K562 (cell line): ENCODE measurements around the gene LGALS7. TPM values are rescaled to one million over a fixed set of nuclear protein-coding genes. Genes with fewer than 3 reads are reported as not detected.

Experiments used
- ATAC-seq: fragments of 200-7000 bp; cut with Tn5 transposase; 3 replicates; pipeline ENCODE4 v1.9.1; 2020; ENCODE audit warnings: moderate library complexity
- BruUV-seq: library from RNA; stranded (reverse); fragments of 400-500 nt; replicated peaks from 2 replicates; lab custom pipeline; 2021; lab: Mats Ljungman, UMichigan
- CTCF ChIA-PET: fragments of 300-600 bp; formaldehyde crosslinking; extraction: SDS; loops from one replicate; lab custom pipeline; 2021; ENCODE audit warnings: low intra/inter-chr PET ratio; lab: Yijun Ruan, JAX
- POLR2A ChIA-PET: fragments of 300-600, 350-650 bp; sonication (Branson Sonifier 250); formaldehyde crosslinking; extraction: SDS; loops from one replicate; lab custom pipeline; 2021; ENCODE audit warnings: antibody characterized with exemption, inconsistent platforms; lab: Yijun Ruan, JAX
- DNase-seq, 4 experiments: peaks; one replicate each; pipeline versions ENCODE4 v3.0.0 to v3.0.0-alpha.2; 2011 to 2018; ENCODE audit warnings: low spot score in 3 of 4, mixed read lengths in 3 of 4; ENCODE audit errors: extremely low read depth in 1 of 4
- FAIRE-seq: peaks from 2 replicates; lab custom pipeline; 2011; peaks lifted over from hg19 to GRCh38; lab: Jason Lieb, UNC
- H2AFZ ChIP-seq: 2 replicates; pipeline ENCODE4 v1.6.0; 2011; ENCODE audit warnings: low read depth, low read length, control low read depth, inconsistent platforms
- H3K27ac ChIP-seq: fragments of 200-600 bp; 3 replicates; pipeline ENCODE4 v1.8.0; 2011; ENCODE audit warnings: low read depth, mild to moderate bottlenecking, control low read depth, inconsistent platforms, low read length, moderate library complexity, mixed read lengths; ENCODE audit errors: extremely low read depth
- H3K27me3 ChIP-seq, 2 experiments: fragments of 300-600 bp in 1 of 2; 2 replicates in 1 of 2; 3 replicates in 1 of 2; pipeline versions ENCODE4 v1.6.0 to v1.8.0; 2011; ENCODE audit warnings: inconsistent platforms in 2 of 2, low read length in 2 of 2, mild to moderate bottlenecking in 1 of 2, mixed read lengths in 1 of 2, moderate library complexity in 1 of 2; ENCODE audit not compliant: control insufficient read depth in 2 of 2, insufficient read depth in 2 of 2
- H3K36me3 ChIP-seq: fragments of 300-600 bp; 3 replicates; pipeline ENCODE4 v1.8.0; 2011; ENCODE audit warnings: mild to moderate bottlenecking, low read length, inconsistent platforms; ENCODE audit not compliant: control insufficient read depth, insufficient read depth
- H3K4me1 ChIP-seq, 2 experiments: fragments of 200-600 bp in 1 of 2; replicated peaks in 1 of 2; 2 replicates in 1 of 2; 3 replicates in 1 of 2; pipeline versions ENCODE4 v1.5.1 to v1.8.0; 2011; ENCODE audit warnings: inconsistent platforms in 2 of 2, low read length in 2 of 2, mild to moderate bottlenecking in 1 of 2, mixed read lengths in 1 of 2, moderate library complexity in 1 of 2; ENCODE audit not compliant: control insufficient read depth in 2 of 2, insufficient read depth in 2 of 2
- H3K4me2 ChIP-seq: 2 replicates; pipeline ENCODE4 v1.6.1; 2011; ENCODE audit warnings: low read length, control low read depth, inconsistent platforms, mixed read lengths; ENCODE audit not compliant: insufficient read depth
- H3K4me3 ChIP-seq: fragments of 200-600 bp; sonication (generic), shearing (Covaris generic); 2 replicates; pipeline ENCODE4 v1.5.1; 2016; ENCODE audit warnings: control low read depth, inconsistent platforms
- H3K79me2 ChIP-seq: fragments of 200-600 bp; 3 replicates; pipeline ENCODE4 v1.8.0; 2011; ENCODE audit warnings: low read length, inconsistent platforms; ENCODE audit not compliant: control insufficient read depth, insufficient read depth
- H3K9ac ChIP-seq, 2 experiments: 2 replicates each; pipeline versions ENCODE4 v1.6.0 to v1.6.1; 2011; ENCODE audit warnings: low read depth in 2 of 2, low read length in 2 of 2, control low read depth in 1 of 2, inconsistent platforms in 1 of 2, mild to moderate bottlenecking in 1 of 2, mixed read lengths in 1 of 2; ENCODE audit not compliant: insufficient read depth in 1 of 2
- H3K9me1 ChIP-seq: one replicate; pipeline ENCODE4 v1.6.0; 2011; ENCODE audit warnings: inconsistent platforms, mild to moderate bottlenecking, low read length, moderate library complexity; ENCODE audit not compliant: control insufficient read depth, insufficient read depth
- H3K9me3 ChIP-seq: replicated peaks from 2 replicates; pipeline ENCODE4 v1.5.1; 2011; ENCODE audit warnings: low read depth, low read length, inconsistent platforms; ENCODE audit not compliant: control insufficient read depth, insufficient read depth
- H4K20me1 ChIP-seq: replicated peaks from 2 replicates; pipeline ENCODE4 v1.6.1; 2011; ENCODE audit warnings: low read length, inconsistent platforms, mixed read lengths; ENCODE audit not compliant: control insufficient read depth, insufficient read depth
- CCNT2 ChIP-seq: IDR thresholded peaks from 2 replicates; pipeline ENCODE4 v1.6.1; 2011; ENCODE audit warnings: borderline replicate concordance, low read depth, mild to moderate bottlenecking, moderate library complexity, mixed read lengths, low read length; ENCODE audit not compliant: insufficient read length; ENCODE audit errors: extremely low read depth
- DDX20 ChIP-seq: fragments of 450-650 bp; IDR thresholded peaks from 2 replicates; pipeline ENCODE4 v1.6.1; 2016; ENCODE audit warnings: missing genetic modification characterization, low read depth, mild to moderate bottlenecking, missing compliant biosample characterization, moderate library complexity
- DMBX1 ChIP-seq: fragments of 250-450 bp; sonication (Bioruptor Pico); IDR thresholded peaks from 2 replicates; pipeline ENCODE4 v1.8.0; 2022; ENCODE audit warnings: inconsistent platforms, mild to moderate bottlenecking, moderate library complexity, borderline replicate concordance
- ERF ChIP-seq: fragments of 450-650 bp; formaldehyde crosslinking; IDR thresholded peaks from 2 replicates; pipeline ENCODE4 v1.4.0; 2020; ENCODE audit warnings: mild to moderate bottlenecking, mixed read lengths
- FOXA3 ChIP-seq, 2 experiments: fragments of 450-650 bp in 1 of 2; sonication (generic) in 1 of 2; formaldehyde crosslinking; IDR thresholded peaks in 1 of 2; conservative IDR thresholded peaks in 1 of 2; 2 replicates each; pipeline versions ENCODE4 v1.4.0 to v1.8.0; 2020 to 2022; ENCODE audit warnings: mild to moderate bottlenecking in 2 of 2, missing genetic modification reagents in 1 of 2
- MED1 ChIP-seq: sonication (generic); formaldehyde crosslinking; IDR thresholded peaks from 2 replicates; pipeline ENCODE4 v1.8.1; 2023; ENCODE audit warnings: missing genetic modification reagents, borderline replicate concordance
- NELFE ChIP-seq: IDR thresholded peaks from 2 replicates; pipeline ENCODE4 v1.6.1; 2011; ENCODE audit warnings: mild to moderate bottlenecking; ENCODE audit not compliant: insufficient read depth, insufficient read length
- NFYB ChIP-seq: IDR thresholded peaks from 2 replicates; pipeline ENCODE4 v1.6.1; 2011; ENCODE audit warnings: mild to moderate bottlenecking, moderate library complexity; ENCODE audit not compliant: insufficient read length; ENCODE audit errors: extremely low read depth
- POLR2H ChIP-seq: IDR thresholded peaks from 2 replicates; pipeline ENCODE4 v1.6.1; 2016; ENCODE audit warnings: missing genetic modification characterization, low read depth, mild to moderate bottlenecking, control low read depth, missing compliant biosample characterization, moderate library complexity
- TSHZ1 ChIP-seq: fragments of 250-450 bp; sonication (Bioruptor Pico); IDR thresholded peaks from 2 replicates; pipeline ENCODE4 v1.4.0; 2020; ENCODE audit warnings: mild to moderate bottlenecking, moderate library complexity
- ZFP36 ChIP-seq: fragments of 150-350 bp; IDR thresholded peaks from 2 replicates; pipeline ENCODE4 v1.6.1; 2018; ENCODE audit warnings: low read length, low read depth; ENCODE audit not compliant: partially characterized antibody
- ZFPM2 ChIP-seq: fragments of 250-450 bp; sonication (Bioruptor Pico); IDR thresholded peaks from 2 replicates; pipeline ENCODE4 v1.5.1; 2022; ENCODE audit warnings: mild to moderate bottlenecking
- WGBS: fragments of 100-300 bp; shearing (Covaris generic); methylation state at CpG from one replicate; pipeline ENCODE4 v1.1.6; 2016; ENCODE audit warnings: low coverage, mixed read lengths; ENCODE audit not compliant: insufficient coverage; ENCODE audit errors: missing lambda C conversion rate; 5-methylcytosine and 5-hydroxymethylcytosine counted together
- in situ Hi-C: fragments of 300-500 bp; cut with MboI; formaldehyde crosslinking; loops from 4 replicates; pipeline ENCODE4 v1.15.0; 2018; ENCODE audit warnings: inconsistent platforms, mixed read lengths
- intact Hi-C: fragments of 100-400 bp; cut with micrococcal nuclease; formaldehyde crosslinking; loops from 2 replicates; pipeline ENCODE4 v1.14.2; 2022
- polyA plus RNA-seq, 8 experiments: library from polyadenylated mRNA; depleted of rRNA in 4 of 8; stranded (reverse) in 5 of 8; unstranded in 3 of 8; fragments of >200 nt; fragmentation: Nextera tagmentation in 2 of 8; fragmentation: Illumina TruSeq in 1 of 8; extraction: Ambion mirVana in 2 of 8; extraction: Trizol in 1 of 8; gene quantifications; 2 replicates each; pipeline versions ENCODE4 v1.2.1 to v1.2.3, GENCODE V29; 2011 to 2014; ENCODE audit warnings: inconsistent platforms in 1 of 8, missing spikeins in 1 of 8
- total RNA-seq, 7 experiments: library from RNA; depleted of rRNA in 6 of 7; stranded (reverse); fragments of >200 nt in 6 of 7; fragmentation: Illumina TruSeq in 2 of 7; extraction: Trizol in 2 of 7; gene quantifications; 2 replicates each; pipeline versions ENCODE4 v1.2.1 to v1.2.3, GENCODE V29; 2011 to 2021; ENCODE audit warnings: low replicate concordance in 1 of 7

The LGALS7 gene
- total and polyA plus RNA-seq, 9 of the 15 experiments (the other 6 are each of a cell fraction or from before 2014, with no cell fraction given): not detected

DNA sequence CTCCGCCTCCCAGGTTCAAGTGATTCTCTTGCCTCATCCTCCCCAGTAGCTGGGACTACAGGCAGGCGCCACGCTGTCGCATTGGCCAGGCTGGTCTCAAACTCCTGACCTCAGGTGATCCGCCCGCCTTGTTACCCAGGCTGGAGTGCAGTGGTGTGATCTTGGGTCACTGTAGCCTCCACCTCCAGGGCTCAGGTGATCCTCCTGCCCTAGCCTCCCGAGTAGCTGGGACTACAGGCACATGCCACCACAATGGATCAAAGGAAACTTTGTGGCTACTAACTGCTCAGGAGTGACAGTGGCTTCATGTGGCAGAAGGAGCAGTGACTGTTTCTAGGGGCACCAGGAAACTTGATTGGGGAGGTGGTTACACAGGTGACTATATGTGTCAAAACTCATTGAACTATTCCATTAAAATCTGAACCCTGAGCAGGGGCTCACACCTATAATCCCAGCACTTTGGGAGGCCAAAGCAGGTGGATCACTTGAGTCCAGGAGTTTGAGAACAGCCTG, 11.9 kb upstream of the LGALS7 start:
- POLR2A ChIA-PET: interaction anchor here (0.7 kb wide), 1 partner anchor 16 kb away, joined by 3 read pairs; no protein-coding TSS in a partner anchor
- Histone ChIP-seq H3K27me3 (no peaks in the 10 kb centered on the region), H4K20me1 (no peaks in the 10 kb centered on the region), H3K4me3 (no peak overlapping the region), H3K4me2 (no peak overlapping the region), H3K79me2 (no peaks in the 10 kb centered on the region), H3K27ac (no peak overlapping the region), H2AFZ (no peak overlapping the region), H3K9me1 (no peaks in the 10 kb centered on the region), H3K9ac (no peak overlapping the region), H3K9me3 (no peaks in the 10 kb centered on the region), H3K4me1 (peaks cover 11 to 12% of the 10 kb centered on the region in 2 experiments; a peak in 3 of 5 replicates), H3K36me3 (no peaks in the 10 kb centered on the region)
- 77% methylated on average over 7 of the region's 7 CpGs for WGBS
- DNase-seq (no peak), FAIRE-seq (no peak), ATAC-seq (no peak)
- intact Hi-C loops (no loop called here), in situ Hi-C loops (no loop called here)
- BruUV-seq: no TSS peak
- CTCF ChIA-PET: no interaction called here
- TF ChIP-seq DDX20 (no peak), FOXA3 (CRISPR knock-in tag; conservative IDR thresholded peaks at IDR 0.05 in 1 of 2, IDR thresholded peaks at IDR 0.05 in 1 of 2) (no peak), ZFPM2 (no peak), NELFE (no peak), ERF (CRISPR knock-in tag) (no peak), POLR2H (tag) (no peak), MED1 (CRISPR knock-in tag) (no peak), TSHZ1 (CRISPR knock-in tag) (no peak), CCNT2 (no peak), NFYB (no peak), ZFP36 (no peak), DMBX1 (CRISPR knock-in tag) (no peak)
